SIG-M5 treated with dmso at 0.1 percent for 504 hours (cell line): ENCODE results near the gene ZNF524.

ENCODE experiments used
- DNase-seq: peaks from one replicate; lab custom pipeline; 2025; ENCODE audit not compliant: unreplicated experiment; lab: John Stamatoyannopoulos, UW

ZNF524 gene

GRCh38 chr19:55619286-55619685 is 19.2 kb downstream of the ZNF524 start:
- DNase-seq = no peak

GRCh38 chr19:55620410-55621204 is 20.5 kb downstream of the ZNF524 start:
- DNase-seq = peak; percentile 92

- no peak for DNase-seq
Observed at GRCh38 chr19:55621205-55621672, 21.2 kb downstream of the ZNF524 start.

- DNase-seq = no peak
Observed at GRCh38 chr19:55621673-55622231, 21.7 kb downstream of the ZNF524 start.

GRCh38 chr19:55622242-55622969 is 22.3 kb downstream of the ZNF524 start:
- no peak for DNase-seq

GRCh38 chr19:55623130-55623529 is 23.0 kb downstream of the ZNF524 start:
- DNase-seq = no peak

GRCh38 chr19:55623561-55623960 is 23.5 kb downstream of the ZNF524 start:
- DNase-seq = no peak

- DNase-seq = peak; percentile 88
Observed at GRCh38 chr19:55624109-55625003, 24.3 kb downstream of the ZNF524 start, which contains the start of gene ZNF784. Gene ZNF784 (minus strand): TSS chr19:55624566. CDS start chr19:55624561, 5 bp downstream.

GRCh38 chr19:55625004-55625326 is 24.9 kb downstream of the ZNF524 start:
- DNase-seq = no peak

GRCh38 chr19:55626350-55626749 is 26.3 kb downstream of the ZNF524 start:
- DNase-seq = no peak

- peak; percentile 92 for DNase-seq
Observed at GRCh38 chr19:55632463-55632834, 32.4 kb downstream of the ZNF524 start.

- peak; percentile 36 for DNase-seq
Observed at GRCh38 chr19:55633861-55634260, 33.8 kb downstream of the ZNF524 start.

GRCh38 chr19:55635334-55635717 is 35.2 kb downstream of the ZNF524 start:
- no peak for DNase-seq

- no peak for DNase-seq
Observed at GRCh38 chr19:55635856-55636440, 35.9 kb downstream of the ZNF524 start.

- DNase-seq = no peak
Observed at GRCh38 chr19:55636723-55637122, 36.6 kb downstream of the ZNF524 start.

GRCh38 chr19:55637534-55637933 is 37.4 kb downstream of the ZNF524 start:
- DNase-seq = no peak

GRCh38 chr19:55638864-55639359 is 38.8 kb downstream of the ZNF524 start:
- DNase-seq = peak; percentile 58

- DNase-seq = no peak
Observed at GRCh38 chr19:55640043-55640576, 40.0 kb downstream of the ZNF524 start.

- peak; percentile 31 for DNase-seq
Observed at GRCh38 chr19:55640577-55641425, 40.7 kb downstream of the ZNF524 start, which contains the start of gene ZNF580. Gene ZNF580 (plus strand): TSS chr19:55641002. CDS start chr19:55642509, 1,507 bp downstream.
